GM12891 (cell line): ENCODE results near the gene SCRN2.

Experiments used
- POLR2A ChIP-seq: IDR thresholded peaks from 2 replicates; pipeline ENCODE4 v1.6.1; 2011; ENCODE audit warnings: low read depth, low read length, control low read depth
- POLR2AphosphoS5 ChIP-seq: IDR thresholded peaks from 2 replicates; pipeline ENCODE4 v1.6.1; 2011; ENCODE audit warnings: low read depth, low read length, control low read depth
- POU2F2 ChIP-seq: IDR thresholded peaks from 2 replicates; pipeline ENCODE4 v1.6.1; 2011; ENCODE audit warnings: low read depth, mild to moderate bottlenecking, control low read depth, low read length, moderate library complexity
- SPI1 ChIP-seq: IDR thresholded peaks from 2 replicates; pipeline ENCODE4 v1.6.1; 2011; ENCODE audit warnings: low read depth, low read length, control low read depth
- TAF1 ChIP-seq: IDR thresholded peaks from 2 replicates; pipeline ENCODE4 v1.6.1; 2011; ENCODE audit warnings: low read depth, low read length, control low read depth

DNA sequence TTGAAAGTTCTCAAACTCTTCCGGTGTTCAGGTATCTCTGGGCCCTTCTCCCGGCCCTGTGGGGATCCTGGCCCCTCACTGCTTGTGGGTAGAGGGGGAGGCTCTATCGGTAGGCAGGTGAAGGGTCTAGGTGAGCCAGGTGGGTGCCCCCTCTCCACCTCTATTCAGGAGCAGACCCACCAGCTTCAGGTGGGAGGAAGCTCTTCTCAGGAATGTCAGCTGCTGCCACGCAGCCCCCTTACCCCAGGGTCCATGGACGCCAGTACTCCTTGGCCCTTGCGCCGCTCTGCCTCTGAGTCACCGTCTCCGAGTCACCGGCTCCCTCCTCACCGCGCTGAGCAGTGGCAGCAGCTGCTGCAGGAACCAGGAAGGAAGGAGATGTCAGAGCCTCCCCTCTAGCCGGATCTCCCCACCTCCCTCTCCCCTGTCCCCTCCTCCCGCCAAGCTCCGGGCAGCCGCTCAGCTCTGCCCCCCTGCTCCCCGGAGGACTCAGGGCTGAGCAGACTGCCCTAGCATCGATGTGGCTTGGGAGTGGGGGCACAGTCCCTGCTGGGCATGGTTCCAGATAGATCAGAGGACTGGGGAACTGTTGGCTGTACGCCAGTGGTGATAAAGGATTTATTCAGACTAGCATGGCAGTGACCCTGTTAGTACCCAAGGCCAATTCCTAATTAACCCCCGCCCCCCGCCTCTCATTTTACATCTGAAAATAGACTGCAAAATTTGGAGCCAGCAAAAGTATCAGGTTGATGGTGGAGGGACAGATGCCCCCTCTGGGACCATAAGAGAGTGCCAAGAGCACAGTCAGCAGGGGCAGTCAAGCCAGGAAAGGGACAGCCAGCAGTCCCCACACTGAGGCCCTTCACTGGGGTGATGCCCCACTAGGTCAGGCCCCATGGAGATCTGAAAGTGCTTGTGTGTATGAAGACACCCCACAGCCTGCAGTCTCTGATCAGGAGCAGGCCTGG, 19.4 kb downstream of the SCRN2 start, which contains the start of gene OSBPL7:
- TF ChIP-seq POLR2A (peak; percentile 76), SPI1 (no peak), POLR2AphosphoS5 (peak; percentile 61; the same call in 1 of the 2 replicates), POU2F2 (no peak), TAF1 (peak; percentile 67)
